ENCODE data around the gene MESP2. TPM values are rescaled to one million over a fixed set of nuclear protein-coding genes. Genes with fewer than 3 reads are reported as not detected.

Gene MESP2, protein sequence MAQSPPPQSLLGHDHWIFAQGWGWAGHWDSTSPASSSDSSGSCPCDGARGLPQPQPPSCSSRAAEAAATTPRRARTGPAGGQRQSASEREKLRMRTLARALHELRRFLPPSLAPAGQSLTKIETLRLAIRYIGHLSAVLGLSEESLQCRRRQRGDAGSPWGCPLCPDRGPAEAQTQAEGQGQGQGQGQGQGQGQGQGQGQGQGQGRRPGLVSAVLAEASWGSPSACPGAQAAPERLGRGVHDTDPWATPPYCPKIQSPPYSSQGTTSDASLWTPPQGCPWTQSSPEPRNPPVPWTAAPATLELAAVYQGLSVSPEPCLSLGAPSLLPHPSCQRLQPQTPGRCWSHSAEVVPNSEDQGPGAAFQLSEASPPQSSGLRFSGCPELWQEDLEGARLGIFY
- total RNA-seq (2014; rRNA removed; shearing (Covaris generic)), result 2.0 TPM in 2 replicates

DNA sequence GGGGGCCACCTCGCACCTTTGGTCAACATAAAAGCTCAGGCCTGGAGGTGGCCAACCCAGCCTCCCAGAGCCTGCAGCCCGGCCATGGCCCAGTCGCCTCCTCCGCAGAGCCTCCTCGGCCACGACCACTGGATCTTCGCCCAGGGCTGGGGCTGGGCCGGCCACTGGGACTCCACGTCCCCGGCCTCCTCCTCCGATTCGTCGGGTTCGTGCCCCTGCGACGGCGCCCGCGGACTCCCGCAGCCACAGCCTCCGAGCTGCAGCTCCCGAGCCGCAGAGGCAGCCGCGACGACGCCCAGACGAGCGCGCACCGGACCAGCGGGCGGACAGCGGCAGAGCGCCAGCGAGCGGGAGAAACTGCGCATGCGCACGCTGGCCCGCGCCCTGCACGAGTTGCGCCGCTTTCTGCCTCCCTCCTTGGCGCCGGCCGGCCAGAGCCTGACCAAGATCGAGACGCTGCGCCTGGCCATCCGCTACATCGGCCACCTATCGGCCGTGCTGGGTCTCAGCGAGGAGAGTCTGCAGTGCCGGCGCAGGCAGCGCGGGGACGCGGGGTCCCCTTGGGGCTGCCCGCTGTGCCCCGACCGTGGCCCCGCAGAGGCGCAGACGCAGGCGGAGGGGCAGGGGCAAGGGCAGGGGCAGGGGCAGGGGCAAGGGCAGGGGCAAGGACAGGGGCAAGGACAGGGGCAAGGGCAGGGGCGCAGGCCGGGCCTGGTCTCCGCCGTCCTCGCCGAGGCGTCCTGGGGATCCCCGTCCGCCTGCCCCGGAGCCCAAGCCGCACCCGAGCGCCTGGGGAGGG lies at the start of gene MESP2:
MESP2 (plus strand) TSS at position 59 of the 799 bp plus-strand sequence; CDS start at position 85, 26 bp downstream.
- Histone ChIP-seq H3K27me3 (ENCODE audit: control insufficient read depth, insufficient read depth, low read length) (peaks cover 26% of the 10 kb centered on the region), H3K4me3 (ENCODE audit: insufficient read depth, low read depth, low read length) (peak within 1 kb of the TSS; percentile 30), H3K36me3 (replicated peaks; ENCODE audit: control insufficient read depth, insufficient read depth, low read length) (no peaks in the 10 kb centered on the region)
- DNase-seq, result peak; percentile 96

DNA sequence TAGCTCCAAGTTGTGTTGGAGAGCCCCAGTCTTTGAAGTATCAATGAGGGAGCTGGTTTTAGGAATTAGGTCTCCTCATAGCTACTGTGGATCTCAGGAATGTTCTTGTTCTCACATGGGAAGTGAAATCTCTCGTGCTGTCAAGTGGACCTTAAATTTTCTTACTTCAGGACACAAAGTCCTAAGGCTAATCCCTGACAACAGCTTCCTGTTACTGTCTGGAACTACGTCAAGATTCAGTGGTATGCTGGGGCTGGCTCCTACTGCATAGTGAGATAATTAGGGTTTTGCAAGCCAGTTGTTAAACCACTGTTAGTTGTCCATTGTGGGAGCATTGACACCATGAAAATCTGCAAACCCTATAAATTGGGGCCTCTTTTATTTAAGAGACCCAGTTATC lies 47.9 kb upstream of the MESP2 start:
- DNase-seq, result no peak
- Histone ChIP-seq H3K36me3 (replicated peaks; ENCODE audit: control insufficient read depth, insufficient read depth, low read length) (no peaks in the 10 kb centered on the region), H3K4me3 (ENCODE audit: insufficient read depth, low read depth, low read length) (no peak overlapping the region), H3K27me3 (ENCODE audit: control insufficient read depth, insufficient read depth, low read length) (no peaks in the 10 kb centered on the region; the same call in 1 of the 2 replicates)

DNA sequence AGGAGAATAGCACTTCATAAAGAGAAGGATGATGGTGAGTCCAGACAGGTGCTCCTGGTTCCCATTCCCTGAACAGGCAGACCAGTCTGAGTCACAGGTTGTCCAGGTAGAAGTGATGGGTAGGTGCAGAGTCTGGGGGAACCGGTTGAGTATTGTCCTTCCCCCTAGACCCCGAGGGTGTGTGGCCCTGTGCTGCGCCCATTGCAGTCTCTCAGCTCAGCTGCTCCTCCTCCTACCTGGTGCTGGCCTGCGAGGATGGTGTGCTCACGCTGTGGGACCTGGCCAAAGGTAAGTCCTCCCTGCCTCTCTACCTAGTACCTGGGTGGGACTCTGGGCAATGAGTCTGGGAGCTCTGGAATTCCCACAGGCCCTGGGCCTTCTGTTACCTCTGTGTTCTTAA lies 44.9 kb upstream of the MESP2 start:
- Histone ChIP-seq H3K4me3 (ENCODE audit: insufficient read depth, low read depth, low read length) (no peak overlapping the region), H3K27me3 (ENCODE audit: control insufficient read depth, insufficient read depth, low read length) (no peaks in the 10 kb centered on the region; the same call in 1 of the 2 replicates), H3K36me3 (replicated peaks; ENCODE audit: control insufficient read depth, insufficient read depth, low read length) (no peaks in the 10 kb centered on the region)
- no peak for DNase-seq

DNA sequence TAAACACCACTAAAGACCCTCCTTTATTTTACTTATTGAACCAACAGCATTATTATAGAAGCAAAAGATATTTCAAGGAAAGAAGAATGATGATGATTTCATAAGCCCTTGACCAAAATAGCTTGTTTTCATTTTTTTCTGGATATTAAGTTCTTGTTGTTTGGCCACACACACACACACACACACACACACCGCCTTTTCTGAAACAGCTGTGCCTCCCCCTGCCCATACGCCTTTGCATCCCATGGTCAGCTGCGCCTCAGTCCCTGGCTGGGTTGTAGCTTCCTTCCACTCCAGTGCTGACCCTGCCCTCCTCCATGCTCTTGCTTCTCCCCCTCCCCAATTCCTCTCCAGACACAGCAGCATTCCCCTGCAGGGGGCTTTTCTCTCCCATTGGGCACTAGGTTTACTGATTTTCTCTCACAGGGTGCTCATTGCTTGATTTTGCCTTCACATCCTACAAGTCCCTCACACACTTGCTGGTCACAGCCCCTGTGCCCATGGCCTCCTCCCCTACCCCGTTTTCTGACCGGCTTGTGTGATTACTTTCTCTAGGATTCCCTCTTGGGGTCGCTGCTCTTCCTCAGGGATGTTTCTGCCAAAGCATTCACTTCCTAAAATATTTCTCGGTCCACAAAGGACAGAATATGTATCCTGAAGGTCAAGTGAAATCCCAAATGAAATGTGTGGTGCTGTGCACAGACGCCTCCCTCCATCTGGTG lies 43.5 kb upstream of the MESP2 start:
- Histone ChIP-seq H3K4me3 (ENCODE audit: insufficient read depth, low read depth, low read length) (no peak overlapping the region), H3K27me3 (ENCODE audit: control insufficient read depth, insufficient read depth, low read length) (no peaks in the 10 kb centered on the region; the same call in 1 of the 2 replicates), H3K36me3 (replicated peaks; ENCODE audit: control insufficient read depth, insufficient read depth, low read length) (no peaks in the 10 kb centered on the region)
- peak; percentile 53 for DNase-seq

DNA sequence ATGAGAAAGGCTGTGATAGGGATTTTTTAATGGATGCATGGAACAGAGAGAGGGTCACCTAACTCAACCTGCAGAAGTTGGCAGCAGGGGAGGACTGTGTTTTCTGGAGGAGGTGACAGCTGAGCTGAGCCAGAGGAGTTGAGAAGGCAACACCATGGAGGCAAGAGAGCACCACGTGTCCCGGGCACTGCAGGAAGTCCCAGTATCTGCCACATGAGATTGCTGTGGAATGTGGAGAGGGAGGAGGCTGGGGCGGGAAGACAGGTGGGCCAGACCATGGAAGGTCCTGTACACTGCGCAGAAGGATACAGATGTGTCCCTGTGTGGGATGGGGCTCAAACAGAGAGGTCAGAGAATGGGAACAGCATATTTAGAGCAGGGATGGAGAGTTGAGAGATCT lies 40.4 kb upstream of the MESP2 start:
- DNase-seq, result no peak
- H3K36me3 ChIP-seq (replicated peaks; ENCODE audit: control insufficient read depth, insufficient read depth, low read length), result no peaks in the 10 kb centered on the region
- no peaks in the 10 kb centered on the region; the same call in 1 of the 2 replicates for H3K27me3 ChIP-seq (ENCODE audit: control insufficient read depth, insufficient read depth, low read length)
- no peak overlapping the region for H3K4me3 ChIP-seq (ENCODE audit: insufficient read depth, low read depth, low read length)

DNA sequence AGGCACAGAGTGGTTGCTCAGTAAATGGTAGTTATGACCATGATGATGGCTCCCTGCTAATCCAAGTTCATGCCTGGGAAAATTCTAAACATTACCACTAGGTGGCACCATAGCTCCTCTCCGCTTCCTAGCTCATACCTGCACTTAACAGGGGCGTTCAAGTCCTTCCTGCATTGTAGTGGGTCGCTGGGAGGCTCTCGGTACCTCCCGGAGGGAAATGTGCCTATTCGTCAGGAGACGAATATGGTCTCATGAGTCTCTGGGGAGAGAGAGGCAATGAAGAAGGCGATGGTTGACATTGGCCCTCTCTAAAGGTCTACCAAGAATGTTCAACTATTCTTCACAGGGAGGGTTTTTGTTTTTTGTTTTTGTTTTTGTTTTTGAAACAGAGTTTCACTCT lies 36.0 kb upstream of the MESP2 start:
- H3K4me3 ChIP-seq (ENCODE audit: insufficient read depth, low read depth, low read length), result no peak overlapping the region
- peaks cover 2% of the 10 kb centered on the region; the same call in 1 of the 2 replicates for H3K27me3 ChIP-seq (ENCODE audit: control insufficient read depth, insufficient read depth, low read length)
- H3K36me3 ChIP-seq (replicated peaks; ENCODE audit: control insufficient read depth, insufficient read depth, low read length), result no peaks in the 10 kb centered on the region
- peak; percentile 86 for DNase-seq

DNA sequence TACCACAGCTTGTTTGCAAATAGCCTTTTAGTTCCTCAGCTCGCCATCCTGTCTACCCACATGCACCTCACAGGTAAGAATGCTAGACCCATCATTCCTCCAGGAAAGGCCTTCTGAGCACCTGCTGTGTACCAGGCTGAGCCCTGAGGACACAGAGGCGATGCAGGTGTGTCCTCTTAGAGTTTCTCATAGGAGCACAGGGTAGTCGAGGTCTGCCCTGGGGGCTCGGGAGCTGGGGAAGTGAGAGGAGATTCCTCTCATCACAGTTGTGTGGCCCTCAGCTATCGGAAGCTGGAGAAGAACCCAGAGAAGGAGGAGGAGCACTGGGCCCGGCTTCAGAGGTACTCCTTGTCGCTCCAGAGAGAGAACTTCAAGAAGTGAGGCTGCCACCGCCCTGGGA lies 33.1 kb upstream of the MESP2 start:
- peaks cover 25% of the 10 kb centered on the region for H3K27me3 ChIP-seq (ENCODE audit: control insufficient read depth, insufficient read depth, low read length)
- no peak for DNase-seq
- no peak overlapping the region for H3K4me3 ChIP-seq (ENCODE audit: insufficient read depth, low read depth, low read length)
- H3K36me3 ChIP-seq (replicated peaks; ENCODE audit: control insufficient read depth, insufficient read depth, low read length), result no peaks in the 10 kb centered on the region

DNA sequence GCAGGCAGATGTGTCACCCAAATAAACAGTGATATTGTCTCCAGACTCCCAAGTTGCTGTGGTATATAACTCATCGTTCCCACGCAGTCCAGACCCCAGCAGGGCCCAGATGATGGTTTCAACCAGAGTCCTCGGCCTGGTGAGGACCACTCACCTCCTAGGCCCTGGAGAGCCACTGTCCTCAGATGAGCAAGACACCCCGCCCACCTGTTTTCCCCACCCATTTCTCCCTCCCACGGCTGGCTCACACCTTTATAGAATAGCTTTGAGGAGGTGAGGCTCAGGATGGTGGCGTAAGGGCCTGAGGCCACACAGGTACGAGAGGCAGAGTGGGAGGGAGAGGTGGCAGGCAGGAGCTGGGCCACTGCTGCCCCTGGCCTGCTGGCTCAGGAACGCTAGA lies 32.5 kb upstream of the MESP2 start:
- no peak overlapping the region for H3K4me3 ChIP-seq (ENCODE audit: insufficient read depth, low read depth, low read length)
- peak; percentile 28 for DNase-seq
- H3K36me3 ChIP-seq (replicated peaks; ENCODE audit: control insufficient read depth, insufficient read depth, low read length), result no peaks in the 10 kb centered on the region
- peaks cover 31% of the 10 kb centered on the region for H3K27me3 ChIP-seq (ENCODE audit: control insufficient read depth, insufficient read depth, low read length)

DNA sequence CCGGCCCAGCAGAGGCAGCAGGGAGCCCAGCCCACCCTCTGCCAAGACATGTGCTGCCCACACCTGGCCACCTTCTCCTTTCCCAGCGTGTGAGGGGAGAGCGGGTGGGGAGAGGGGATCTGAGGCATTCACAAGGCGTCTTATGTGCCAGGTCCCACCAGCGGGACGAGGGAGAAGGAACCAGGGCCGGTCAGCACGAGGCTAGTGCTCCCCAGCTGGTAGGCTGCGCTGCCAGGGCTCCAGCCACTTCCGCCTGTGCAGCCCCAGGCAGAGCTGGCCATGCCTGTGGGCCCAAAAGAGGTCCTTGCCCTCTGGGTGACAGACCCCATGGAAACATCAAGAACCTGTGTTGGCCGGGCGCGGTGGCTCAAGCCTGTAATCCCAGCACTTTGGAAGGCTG lies 31.0 kb upstream of the MESP2 start:
- peak; percentile 46 for DNase-seq
- Histone ChIP-seq H3K27me3 (ENCODE audit: control insufficient read depth, insufficient read depth, low read length) (peaks cover 46% of the 10 kb centered on the region), H3K36me3 (replicated peaks; ENCODE audit: control insufficient read depth, insufficient read depth, low read length) (no peaks in the 10 kb centered on the region), H3K4me3 (ENCODE audit: insufficient read depth, low read depth, low read length) (no peak overlapping the region)

DNA sequence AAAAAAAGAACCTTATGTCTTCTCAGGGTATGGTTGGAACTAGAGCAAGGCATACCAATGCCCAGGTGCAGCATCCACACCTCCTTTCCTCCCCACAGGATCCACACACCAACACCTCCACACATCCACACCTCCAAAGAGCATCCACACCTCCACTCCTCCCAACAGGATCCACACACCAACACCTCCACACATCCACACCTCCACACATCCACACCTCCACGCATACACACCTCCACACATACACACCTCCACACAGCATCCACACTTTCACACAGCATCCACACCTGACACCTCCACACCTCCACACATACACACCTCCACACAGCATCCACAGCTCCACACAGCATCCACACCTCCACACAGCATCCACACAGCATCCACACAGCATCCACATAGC lies 30.4 kb upstream of the MESP2 start:
- H3K27me3 ChIP-seq (ENCODE audit: control insufficient read depth, insufficient read depth, low read length), result peaks cover 50% of the 10 kb centered on the region

DNA sequence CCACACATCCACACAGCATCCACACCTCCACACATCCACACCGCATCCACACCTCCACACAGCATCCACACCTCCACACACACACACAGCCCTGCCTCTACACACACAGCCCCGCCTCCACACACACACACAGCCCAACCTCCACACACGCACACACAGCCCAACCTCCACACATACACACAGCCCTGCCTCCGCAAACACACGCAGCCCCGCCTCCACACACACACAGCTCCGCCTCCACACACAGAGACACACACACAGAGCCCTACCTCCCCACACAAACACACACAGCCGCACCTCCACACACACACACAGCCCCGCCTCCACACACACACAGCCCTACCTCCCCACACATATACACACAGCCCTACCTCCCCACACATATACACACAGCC lies 29.7 kb upstream of the MESP2 start:
- Histone ChIP-seq H3K27me3 (ENCODE audit: control insufficient read depth, insufficient read depth, low read length) (peaks cover 55% of the 10 kb centered on the region), H3K4me3 (ENCODE audit: insufficient read depth, low read depth, low read length) (no peak overlapping the region), H3K36me3 (replicated peaks; ENCODE audit: control insufficient read depth, insufficient read depth, low read length) (no peaks in the 10 kb centered on the region)
- DNase-seq, result no peak

More for the DNA sequence above, 30.4 kb upstream of the MESP2 start:
- no peak overlapping the region for H3K4me3 ChIP-seq (ENCODE audit: insufficient read depth, low read depth, low read length)
- no peak for DNase-seq
- no peaks in the 10 kb centered on the region for H3K36me3 ChIP-seq (replicated peaks; ENCODE audit: control insufficient read depth, insufficient read depth, low read length)

DNA sequence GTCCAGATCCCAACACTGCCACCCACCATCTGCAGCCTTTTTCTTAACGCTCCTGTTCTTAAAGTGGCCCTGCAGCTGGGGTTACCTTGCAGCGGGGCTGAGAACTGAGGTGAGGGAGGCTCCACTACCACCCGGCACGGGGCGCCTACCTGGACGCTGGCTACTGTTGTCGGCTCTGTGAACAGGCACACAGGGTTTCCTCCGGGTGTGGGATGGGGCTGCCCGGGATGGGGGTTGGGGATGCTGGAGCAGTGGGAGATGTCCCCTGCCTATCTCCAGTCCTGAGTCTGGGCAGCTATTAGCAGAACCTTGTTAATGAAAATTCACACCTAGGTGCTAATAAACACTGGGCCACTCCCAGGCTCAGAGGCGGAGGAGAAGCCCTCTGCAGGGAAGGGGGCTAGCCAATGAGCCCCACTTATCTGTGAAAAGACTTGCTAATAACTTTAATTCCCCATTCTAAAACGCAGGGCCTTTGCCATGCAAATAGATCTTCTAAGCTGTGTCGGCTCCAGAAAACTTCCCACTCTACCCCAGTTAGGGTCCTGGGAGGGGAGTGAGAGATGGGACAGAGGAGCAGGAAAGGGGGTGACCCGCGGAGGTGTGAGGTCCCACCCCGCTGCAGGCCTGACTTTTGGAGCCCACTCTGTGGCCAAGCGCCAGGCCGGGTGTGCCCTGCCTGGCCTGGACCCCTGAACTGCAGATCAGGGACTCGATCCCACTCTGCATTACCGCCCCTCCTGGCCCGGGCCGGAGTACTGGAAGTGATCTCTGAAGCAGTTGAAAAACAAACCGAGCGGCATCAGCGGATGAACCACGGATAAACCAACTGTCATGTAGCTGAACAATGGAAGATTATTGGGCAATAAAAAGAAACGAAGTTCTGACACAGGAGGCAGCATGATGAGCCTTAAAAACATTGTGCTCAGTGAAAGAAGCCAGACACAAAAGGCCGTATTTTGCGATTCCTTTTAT lies 28.1 kb upstream of the MESP2 start:
- peak; percentile 74 for DNase-seq

DNA sequence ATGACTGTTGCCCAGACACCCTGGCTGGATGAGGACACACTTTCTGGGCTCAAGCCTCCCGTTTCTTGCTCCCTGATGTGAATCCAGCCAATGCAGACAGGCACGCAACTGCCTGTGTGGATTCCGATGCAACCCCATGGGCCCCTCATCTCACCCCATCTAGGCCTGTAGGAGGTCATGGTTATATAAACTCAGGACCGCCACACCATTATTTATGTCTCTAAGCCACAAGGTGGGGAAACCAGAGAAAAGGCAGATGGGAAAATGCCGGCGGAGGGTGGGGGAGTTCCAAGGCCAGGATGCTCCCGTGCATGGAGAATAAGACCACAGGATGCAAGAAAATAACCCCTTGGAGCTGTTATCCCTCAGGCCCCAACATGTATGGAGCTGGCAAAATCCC lies 27.1 kb upstream of the MESP2 start:
- peaks cover 65% of the 10 kb centered on the region for H3K27me3 ChIP-seq (ENCODE audit: control insufficient read depth, insufficient read depth, low read length)
- H3K4me3 ChIP-seq (ENCODE audit: insufficient read depth, low read depth, low read length), result no peak overlapping the region
- peak; percentile 35 for DNase-seq
- no peaks in the 10 kb centered on the region for H3K36me3 ChIP-seq (replicated peaks; ENCODE audit: control insufficient read depth, insufficient read depth, low read length)

More for the DNA sequence above, 28.1 kb upstream of the MESP2 start:
- H3K4me3 ChIP-seq (ENCODE audit: insufficient read depth, low read depth, low read length), result peak overlapping the region; percentile 16; the same call in 1 of the 2 replicates
- peaks cover 65% of the 10 kb centered on the region for H3K27me3 ChIP-seq (ENCODE audit: control insufficient read depth, insufficient read depth, low read length)
- H3K36me3 ChIP-seq (replicated peaks; ENCODE audit: control insufficient read depth, insufficient read depth, low read length), result no peaks in the 10 kb centered on the region

All from H7 (cell line).